Keratinocyte (primary cell): ENCODE results near the gene CYP11A1. TPM values are rescaled to one million over a fixed set of nuclear protein-coding genes. Genes with fewer than 3 reads are reported as not detected.
"Not testable (repeated sequence)": the region's sequence is repeated elsewhere in the genome, so short reads cannot be mapped to it uniquely, and the experiment has no call there.

Source experiments
- DNase-seq: peaks from one replicate; pipeline ENCODE4 v3.0.0-alpha.2; 2011; ENCODE audit warnings: low read depth, missing footprints, low spot score
- FAIRE-seq: peaks from 2 replicates; lab custom pipeline; 2011; peaks lifted over from hg19 to GRCh38; lab: Jason Lieb, UNC
- H2AFZ ChIP-seq: 2 replicates; pipeline ENCODE4 v1.6.0; 2012; ENCODE audit warnings: low read length, control low read depth, inconsistent platforms; ENCODE audit not compliant: control insufficient read depth
- H3K27ac ChIP-seq: 2 replicates; pipeline ENCODE4 v1.5.1; 2011; ENCODE audit warnings: low read length; ENCODE audit not compliant: control insufficient read depth, insufficient read depth
- H3K27me3 ChIP-seq: 3 replicates; pipeline ENCODE4 v1.6.0; 2011; ENCODE audit warnings: low read length; ENCODE audit not compliant: control insufficient read depth, insufficient read depth; ENCODE audit errors: extremely low read depth
- H3K36me3 ChIP-seq, 2 experiments: 2 replicates in 1 of 2; 3 replicates in 1 of 2; pipeline ENCODE4 v1.5.1; 2011; ENCODE audit warnings: low read length in 2 of 2, mild to moderate bottlenecking in 1 of 2; ENCODE audit not compliant: control insufficient read depth in 2 of 2, insufficient read depth in 2 of 2; ENCODE audit errors: extremely low read depth in 1 of 2
- H3K4me1 ChIP-seq: 3 replicates; pipeline ENCODE4 v1.5.1; 2011; ENCODE audit warnings: low read length; ENCODE audit not compliant: control insufficient read depth, insufficient read depth; ENCODE audit errors: extremely low read depth
- H3K4me2 ChIP-seq: 3 replicates; pipeline ENCODE4 v1.6.0; 2011; ENCODE audit warnings: low read depth, low read length; ENCODE audit not compliant: control insufficient read depth, insufficient read depth; ENCODE audit errors: extremely low read depth
- H3K4me3 ChIP-seq, 3 experiments: fragments of 200-600 bp in 1 of 3; sonication (generic) in 1 of 3; 2 replicates in 2 of 3; 3 replicates in 1 of 3; pipeline ENCODE4 v1.5.1; 2011 to 2016; ENCODE audit warnings: low read length in 3 of 3, mild to moderate bottlenecking in 3 of 3, control low read depth in 2 of 3, inconsistent platforms in 1 of 3, low read depth in 1 of 3, mixed read lengths in 1 of 3, mixed run types in 1 of 3, moderate library complexity in 1 of 3; ENCODE audit not compliant: control insufficient read depth in 2 of 3, insufficient read depth in 2 of 3; ENCODE audit errors: extremely low read depth in 1 of 3
- H3K79me2 ChIP-seq: 2 replicates; pipeline ENCODE4 v1.6.0; 2012; ENCODE audit warnings: low read length; ENCODE audit not compliant: control insufficient read depth, insufficient read depth
- H3K9ac ChIP-seq: 3 replicates; pipeline ENCODE4 v1.6.0; 2011; ENCODE audit warnings: low read length; ENCODE audit not compliant: control insufficient read depth, insufficient read depth; ENCODE audit errors: extremely low read depth
- H3K9me1 ChIP-seq: 3 replicates; pipeline ENCODE4 v1.6.0; 2011; ENCODE audit warnings: low read length; ENCODE audit not compliant: control insufficient read depth, insufficient read depth; ENCODE audit errors: extremely low read depth
- H3K9me3 ChIP-seq: 2 replicates; pipeline ENCODE4 v1.5.1; 2012; ENCODE audit warnings: low read depth, low read length; ENCODE audit not compliant: control insufficient read depth
- H4K20me1 ChIP-seq: 3 replicates; pipeline ENCODE4 v1.6.0; 2011; ENCODE audit warnings: low read length; ENCODE audit not compliant: control insufficient read depth, insufficient read depth; ENCODE audit errors: extremely low read depth
- EZH2 ChIP-seq: IDR thresholded peaks from one replicate; pipeline ENCODE4 v1.6.1; 2012; ENCODE audit warnings: inconsistent platforms, mild to moderate bottlenecking, low read length, moderate library complexity
- dilution Hi-C: fragments of 300-500 bp; cut with MboI; formaldehyde crosslinking; loops from one replicate; pipeline ENCODE4 v1.7.0; 2020; ENCODE audit warnings: low sequenced_read_pairs; ENCODE audit not compliant: extremely low pct_ligation_motif_present
- polyA plus RNA-seq, 5 experiments: library from polyadenylated mRNA; depleted of rRNA in 3 of 5; stranded (reverse) in 3 of 5; stranded (forward) in 1 of 5; unstranded in 1 of 5; fragments of >200 nt; gene quantifications; 1 replicate in 1 of 5; 2 replicates in 3 of 5; 3 replicates in 1 of 5; pipeline versions ENCODE4 v1.2.1 to v1.2.3, GENCODE V29; 2011 to 2012; ENCODE audit warnings: missing spikeins in 2 of 5, low read depth in 1 of 5, low replicate concordance in 1 of 5
- TF ChIP-seq, protein P1 (sequence below), 3 experiments: IDR thresholded peaks in 1 of 3; conservative IDR thresholded peaks in 1 of 3; optimal IDR thresholded peaks in 1 of 3; 2 replicates in 2 of 3; 3 replicates in 1 of 3; pipeline versions ENCODE3 to v1.5.1; 2011; ENCODE audit warnings: low read length in 3 of 3, mild to moderate bottlenecking in 3 of 3, moderate library complexity in 2 of 3, control low read depth in 1 of 3, inconsistent platforms in 1 of 3; ENCODE audit not compliant: insufficient read depth in 2 of 3; ENCODE audit errors: extremely low read depth in 1 of 3

The CYP11A1 gene
- polyA plus RNA-seq, 1 donor (not counting 4 experiments of a cell fraction or from before 2014, with no cell fraction given) = not detected

DNA sequence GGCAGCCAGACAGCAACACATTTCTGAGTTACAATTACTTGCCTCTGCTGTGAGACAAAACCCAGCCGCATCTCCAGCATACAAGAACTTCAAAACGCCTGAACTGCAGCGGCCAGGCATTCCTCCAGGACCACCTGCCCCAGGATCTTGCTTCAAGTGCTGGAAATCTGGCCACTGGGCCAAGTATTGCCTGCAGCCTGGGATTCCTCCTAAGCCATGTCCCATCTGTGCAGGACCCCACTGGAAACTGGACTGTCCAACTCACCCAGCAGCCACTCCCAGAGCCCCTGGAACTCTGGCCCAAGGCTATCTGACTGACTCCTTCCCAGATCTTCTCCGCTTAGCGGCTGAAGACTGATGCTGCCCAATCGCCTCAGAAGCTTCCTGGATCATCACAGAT, 11.4 kb downstream of the CYP11A1 start:
- H3K27ac ChIP-seq, H4K20me1 ChIP-seq, H3K4me2 ChIP-seq, H3K4me3 ChIP-seq, H3K36me3 ChIP-seq, H3K27me3 ChIP-seq, H3K9me3 ChIP-seq, DNase-seq, H3K9ac ChIP-seq, H3K9me1 ChIP-seq, H3K4me1 ChIP-seq, H3K79me2 ChIP-seq, H2AFZ ChIP-seq, FAIRE-seq, dilution Hi-C loops: not testable (repeated sequence)

DNA sequence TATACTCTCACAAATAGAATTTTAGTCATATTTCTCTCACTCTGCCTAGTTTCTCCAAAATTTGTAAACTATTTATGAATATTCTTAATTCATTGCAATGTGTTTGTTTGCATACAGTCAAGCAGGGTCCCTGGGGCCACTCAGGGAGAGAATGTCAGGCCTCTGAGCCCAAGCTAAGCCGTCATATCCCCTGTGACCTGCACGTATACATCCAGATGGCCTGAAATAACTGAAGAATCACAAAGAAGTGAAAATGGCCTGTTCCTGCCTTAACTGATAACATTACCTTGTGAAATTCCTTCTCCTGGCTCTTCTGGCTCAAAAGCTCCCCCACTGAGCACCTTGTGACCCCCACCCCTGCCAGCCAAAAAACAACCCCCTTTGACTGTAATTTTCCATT, 13.5 kb downstream of the CYP11A1 start:
- H3K9me1 ChIP-seq, H3K4me2 ChIP-seq, H3K4me1 ChIP-seq, H4K20me1 ChIP-seq, H3K36me3 ChIP-seq, H2AFZ ChIP-seq, H3K9me3 ChIP-seq, dilution Hi-C loops, FAIRE-seq, H3K27me3 ChIP-seq, H3K27ac ChIP-seq, DNase-seq, H3K9ac ChIP-seq, H3K4me3 ChIP-seq, H3K79me2 ChIP-seq: not testable (repeated sequence)

- no peak for TF ChIP-seq EZH2
- TF ChIP-seq, protein P1, sequence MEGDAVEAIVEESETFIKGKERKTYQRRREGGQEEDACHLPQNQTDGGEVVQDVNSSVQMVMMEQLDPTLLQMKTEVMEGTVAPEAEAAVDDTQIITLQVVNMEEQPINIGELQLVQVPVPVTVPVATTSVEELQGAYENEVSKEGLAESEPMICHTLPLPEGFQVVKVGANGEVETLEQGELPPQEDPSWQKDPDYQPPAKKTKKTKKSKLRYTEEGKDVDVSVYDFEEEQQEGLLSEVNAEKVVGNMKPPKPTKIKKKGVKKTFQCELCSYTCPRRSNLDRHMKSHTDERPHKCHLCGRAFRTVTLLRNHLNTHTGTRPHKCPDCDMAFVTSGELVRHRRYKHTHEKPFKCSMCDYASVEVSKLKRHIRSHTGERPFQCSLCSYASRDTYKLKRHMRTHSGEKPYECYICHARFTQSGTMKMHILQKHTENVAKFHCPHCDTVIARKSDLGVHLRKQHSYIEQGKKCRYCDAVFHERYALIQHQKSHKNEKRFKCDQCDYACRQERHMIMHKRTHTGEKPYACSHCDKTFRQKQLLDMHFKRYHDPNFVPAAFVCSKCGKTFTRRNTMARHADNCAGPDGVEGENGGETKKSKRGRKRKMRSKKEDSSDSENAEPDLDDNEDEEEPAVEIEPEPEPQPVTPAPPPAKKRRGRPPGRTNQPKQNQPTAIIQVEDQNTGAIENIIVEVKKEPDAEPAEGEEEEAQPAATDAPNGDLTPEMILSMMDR (optimal IDR thresholded peaks at IDR 0.05 in 1 of 3, IDR thresholded peaks at IDR 0.05 in 1 of 3, conservative IDR thresholded peaks at IDR 0.05 in 1 of 3; ENCODE audit: extremely low read depth in 1 of 3, insufficient read depth in 2 of 3, low read length in 3 of 3) = no peak
- no peak for FAIRE-seq
- Histone ChIP-seq H3K9ac (no peak overlapping the region), H4K20me1 (no peaks in the 10 kb centered on the region), H3K36me3 (no peaks in the 10 kb centered on the region), H3K9me1 (no peaks in the 10 kb centered on the region), H3K27me3 (peaks cover 4% of the 10 kb centered on the region), H3K4me2 (no peak overlapping the region), H2AFZ (no peak overlapping the region), H3K4me1 (no peaks in the 10 kb centered on the region), H3K27ac (no peak overlapping the region), H3K4me3 (no peak overlapping the region), H3K9me3 (no peaks in the 10 kb centered on the region), H3K79me2 (no peaks in the 10 kb centered on the region)
- no peak for DNase-seq
- dilution Hi-C loops = no loop called here
Measured at GRCh38 chr15:74352393-74352910, 15.0 kb downstream of the CYP11A1 start.
